ENCODE results near the gene ZC3HAV1L. TPM values are rescaled to one million over a fixed set of nuclear protein-coding genes. Genes with fewer than 3 reads are reported as not detected.

Gene ZC3HAV1L
- total RNA-seq, 1 donor from 2014 or later = 18.2 TPM

DNA sequence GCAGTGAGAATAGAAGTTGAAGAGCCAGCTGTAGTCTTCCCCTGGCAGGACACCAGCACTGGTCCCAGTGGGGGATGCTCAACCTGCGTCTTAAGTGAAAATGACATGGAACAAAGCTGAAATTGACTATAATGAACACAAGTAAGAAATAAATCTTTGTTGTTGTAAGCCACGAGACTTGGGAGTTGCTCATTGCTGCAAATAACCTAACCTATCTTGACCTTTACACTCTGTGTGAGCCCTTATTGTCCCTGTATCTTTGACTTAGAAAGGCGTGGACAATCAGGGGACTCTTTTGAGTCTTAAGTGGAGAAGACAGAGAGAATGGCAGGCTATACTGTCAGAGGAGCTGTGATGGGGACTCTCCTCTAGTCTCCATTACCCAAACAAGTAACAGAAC is 16.9 kb downstream of the ZC3HAV1L start:
- H3K4me1 Mint-ChIP-seq (ENCODE audit: low read depth) = no peaks in the 10 kb centered on the region
- H3K36me3 Mint-ChIP-seq (ENCODE audit: insufficient read depth) = peaks cover 1% of the 10 kb centered on the region
- no peak for DNase-seq (ENCODE audit: low spot score, unreplicated experiment)
- TF ChIP-seq, protein P1, sequence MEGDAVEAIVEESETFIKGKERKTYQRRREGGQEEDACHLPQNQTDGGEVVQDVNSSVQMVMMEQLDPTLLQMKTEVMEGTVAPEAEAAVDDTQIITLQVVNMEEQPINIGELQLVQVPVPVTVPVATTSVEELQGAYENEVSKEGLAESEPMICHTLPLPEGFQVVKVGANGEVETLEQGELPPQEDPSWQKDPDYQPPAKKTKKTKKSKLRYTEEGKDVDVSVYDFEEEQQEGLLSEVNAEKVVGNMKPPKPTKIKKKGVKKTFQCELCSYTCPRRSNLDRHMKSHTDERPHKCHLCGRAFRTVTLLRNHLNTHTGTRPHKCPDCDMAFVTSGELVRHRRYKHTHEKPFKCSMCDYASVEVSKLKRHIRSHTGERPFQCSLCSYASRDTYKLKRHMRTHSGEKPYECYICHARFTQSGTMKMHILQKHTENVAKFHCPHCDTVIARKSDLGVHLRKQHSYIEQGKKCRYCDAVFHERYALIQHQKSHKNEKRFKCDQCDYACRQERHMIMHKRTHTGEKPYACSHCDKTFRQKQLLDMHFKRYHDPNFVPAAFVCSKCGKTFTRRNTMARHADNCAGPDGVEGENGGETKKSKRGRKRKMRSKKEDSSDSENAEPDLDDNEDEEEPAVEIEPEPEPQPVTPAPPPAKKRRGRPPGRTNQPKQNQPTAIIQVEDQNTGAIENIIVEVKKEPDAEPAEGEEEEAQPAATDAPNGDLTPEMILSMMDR (IDR thresholded peaks at IDR 0.05; ENCODE audit: unreplicated experiment) = no peak
- H3K27me3 Mint-ChIP-seq = no peaks in the 10 kb centered on the region
- no peak overlapping the region for H3K27ac Mint-ChIP-seq
- no peaks in the 10 kb centered on the region for H3K9me3 Mint-ChIP-seq (ENCODE audit: low read depth)
- H3K4me3 Mint-ChIP-seq (ENCODE audit: low read depth) = no peak overlapping the region

DNA sequence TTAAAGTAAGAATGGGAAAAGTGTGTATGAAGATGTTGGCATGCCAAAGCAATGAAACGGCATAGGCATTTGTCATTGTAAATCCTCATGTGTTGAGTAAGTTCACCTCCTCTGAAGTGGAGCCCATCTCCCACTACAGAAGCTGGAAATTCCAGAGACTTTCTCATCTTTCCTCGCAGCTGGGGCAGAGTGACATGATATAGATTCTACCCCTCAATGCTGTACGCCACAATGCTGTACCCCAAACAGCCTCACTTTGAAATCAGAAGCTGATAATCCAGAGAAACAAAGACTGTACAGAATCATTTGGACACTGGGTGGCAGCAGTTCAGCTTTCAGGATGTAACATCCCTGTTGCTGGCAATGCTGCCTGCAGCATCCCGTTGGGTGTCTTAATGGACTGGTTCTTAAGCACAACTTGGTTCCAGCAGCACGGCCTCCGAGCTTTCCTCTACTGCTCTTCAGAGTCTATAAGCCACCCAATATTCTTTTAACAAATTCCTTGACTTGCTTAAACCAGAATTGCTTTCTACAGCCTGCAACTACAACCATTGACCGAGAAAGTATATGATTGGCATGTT is 18.8 kb downstream of the ZC3HAV1L start:
- H3K9me3 Mint-ChIP-seq (ENCODE audit: low read depth) = no peaks in the 10 kb centered on the region
- TF ChIP-seq, protein P1 (IDR thresholded peaks at IDR 0.05; ENCODE audit: unreplicated experiment) = peak; percentile 72
- H3K27ac Mint-ChIP-seq = no peak overlapping the region
- peak; percentile 19 for DNase-seq (ENCODE audit: low spot score, unreplicated experiment)
- no peaks in the 10 kb centered on the region for H3K27me3 Mint-ChIP-seq
- H3K36me3 Mint-ChIP-seq (ENCODE audit: insufficient read depth) = no peaks in the 10 kb centered on the region
- H3K4me3 Mint-ChIP-seq (ENCODE audit: low read depth) = no peak overlapping the region
- no peaks in the 10 kb centered on the region for H3K4me1 Mint-ChIP-seq (ENCODE audit: low read depth)

DNA sequence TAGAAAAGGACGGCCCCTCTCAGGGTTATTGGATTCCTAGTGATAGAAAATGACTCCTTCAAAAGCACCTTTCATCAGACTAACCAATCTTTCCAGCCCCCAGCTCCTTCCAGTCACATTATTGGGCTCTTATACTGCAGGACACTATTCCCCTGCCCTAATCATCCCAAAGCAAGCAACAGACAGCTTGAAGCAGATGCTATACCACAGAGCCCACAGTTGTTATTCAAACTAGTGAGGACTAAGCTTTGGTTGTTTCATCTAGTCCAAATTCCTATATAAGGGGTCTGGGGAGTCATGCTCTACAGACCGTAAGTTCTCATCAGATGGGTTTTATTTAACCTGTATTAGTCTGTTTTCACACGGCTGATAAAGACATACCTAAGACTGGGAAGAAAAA is 24.5 kb downstream of the ZC3HAV1L start:
- no peaks in the 10 kb centered on the region for H3K4me1 Mint-ChIP-seq (ENCODE audit: low read depth)
- no peak overlapping the region for H3K27ac Mint-ChIP-seq
- H3K27me3 Mint-ChIP-seq = no peaks in the 10 kb centered on the region
- DNase-seq (ENCODE audit: low spot score, unreplicated experiment) = no peak
- H3K36me3 Mint-ChIP-seq (ENCODE audit: insufficient read depth) = no peaks in the 10 kb centered on the region
- TF ChIP-seq, protein P1 (IDR thresholded peaks at IDR 0.05; ENCODE audit: unreplicated experiment) = no peak
- no peaks in the 10 kb centered on the region for H3K9me3 Mint-ChIP-seq (ENCODE audit: low read depth)
- H3K4me3 Mint-ChIP-seq (ENCODE audit: low read depth) = no peak overlapping the region

DNA sequence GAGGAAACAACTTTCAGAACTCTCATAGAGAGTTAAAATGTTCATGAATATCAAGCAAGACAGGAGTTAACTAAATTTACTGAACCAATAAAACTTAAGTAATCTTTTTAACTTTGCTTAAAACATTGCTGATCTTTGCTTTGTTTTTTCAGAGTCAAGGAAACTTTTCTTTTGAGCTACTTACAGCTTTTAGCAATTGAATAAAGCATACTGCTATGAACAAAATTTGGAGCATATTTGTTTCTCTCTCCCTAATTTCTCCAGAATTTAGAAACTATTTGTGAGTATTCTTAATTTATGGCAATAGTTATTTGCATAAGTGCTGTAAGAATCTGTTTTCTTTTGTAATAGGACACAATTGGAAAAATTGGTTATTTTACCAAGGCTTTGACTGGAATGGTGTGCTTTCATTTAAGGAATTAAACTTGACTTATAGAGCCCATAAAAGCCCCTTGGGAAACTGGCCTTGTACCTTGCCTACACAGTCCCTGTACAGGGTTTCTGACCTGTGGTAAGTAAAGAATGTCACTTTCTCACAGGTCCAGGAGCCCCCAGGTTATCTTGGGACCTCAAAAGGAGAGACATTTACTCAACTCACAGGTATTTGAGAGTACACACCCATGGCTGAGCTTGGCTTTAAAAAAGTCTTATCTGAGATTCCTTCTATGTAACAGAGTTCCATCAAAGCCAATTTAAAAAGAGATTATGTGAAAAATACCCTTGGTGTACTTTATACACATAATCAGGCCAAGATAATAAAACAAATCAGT is 31.3 kb downstream of the ZC3HAV1L start:
- no peak for DNase-seq (ENCODE audit: low spot score, unreplicated experiment)
- no peak overlapping the region for H3K4me3 Mint-ChIP-seq (ENCODE audit: low read depth)
- no peaks in the 10 kb centered on the region for H3K4me1 Mint-ChIP-seq (ENCODE audit: low read depth)
- no peaks in the 10 kb centered on the region for H3K27me3 Mint-ChIP-seq
- H3K27ac Mint-ChIP-seq = no peak overlapping the region
- no peaks in the 10 kb centered on the region for H3K36me3 Mint-ChIP-seq (ENCODE audit: insufficient read depth)
- TF ChIP-seq, protein P1 (IDR thresholded peaks at IDR 0.05; ENCODE audit: unreplicated experiment) = no peak
- H3K9me3 Mint-ChIP-seq (ENCODE audit: low read depth) = peaks cover 24% of the 10 kb centered on the region

DNA sequence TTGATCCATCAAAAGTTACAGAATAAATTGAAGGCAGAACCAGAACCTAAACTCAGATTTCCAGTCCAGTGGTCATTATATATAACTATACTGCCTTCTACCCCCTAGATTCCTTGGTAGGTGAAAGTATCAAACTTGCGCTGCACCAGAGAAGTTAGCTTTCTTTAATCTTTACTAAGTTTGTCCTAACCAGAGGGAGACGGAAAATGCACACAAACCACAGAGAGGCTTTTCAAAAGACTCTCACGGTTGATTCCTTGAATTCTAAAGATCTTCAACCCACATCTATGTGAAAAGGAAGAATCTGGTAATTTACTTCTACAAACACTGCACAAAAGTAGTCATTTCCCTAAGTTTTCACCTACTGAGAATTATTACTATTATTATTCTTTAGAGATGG is 36.4 kb downstream of the ZC3HAV1L start:
- no peak overlapping the region for H3K4me3 Mint-ChIP-seq (ENCODE audit: low read depth)
- TF ChIP-seq, protein P1 (IDR thresholded peaks at IDR 0.05; ENCODE audit: unreplicated experiment) = no peak
- H3K27me3 Mint-ChIP-seq = no peaks in the 10 kb centered on the region
- H3K9me3 Mint-ChIP-seq (ENCODE audit: low read depth) = peaks cover 13% of the 10 kb centered on the region
- no peak for DNase-seq (ENCODE audit: low spot score, unreplicated experiment)
- no peak overlapping the region for H3K27ac Mint-ChIP-seq
- H3K36me3 Mint-ChIP-seq (ENCODE audit: insufficient read depth) = no peaks in the 10 kb centered on the region
- no peaks in the 10 kb centered on the region for H3K4me1 Mint-ChIP-seq (ENCODE audit: low read depth)

Measured in progenitor cell of endocrine pancreas (in vitro differentiated cells).